GM20431 (cell line): Measurements from ENCODE around the gene FAM227A.

ENCODE experiments used
- in situ Hi-C: fragments of 300-500 bp; cut with MseI, MboI; formaldehyde crosslinking; loops from one replicate; pipeline ENCODE4 v1.15.0; 2020; ENCODE audit warnings: low sequenced_read_pairs; ENCODE audit not compliant: unreplicated experiment

Gene FAM227A

DNA sequence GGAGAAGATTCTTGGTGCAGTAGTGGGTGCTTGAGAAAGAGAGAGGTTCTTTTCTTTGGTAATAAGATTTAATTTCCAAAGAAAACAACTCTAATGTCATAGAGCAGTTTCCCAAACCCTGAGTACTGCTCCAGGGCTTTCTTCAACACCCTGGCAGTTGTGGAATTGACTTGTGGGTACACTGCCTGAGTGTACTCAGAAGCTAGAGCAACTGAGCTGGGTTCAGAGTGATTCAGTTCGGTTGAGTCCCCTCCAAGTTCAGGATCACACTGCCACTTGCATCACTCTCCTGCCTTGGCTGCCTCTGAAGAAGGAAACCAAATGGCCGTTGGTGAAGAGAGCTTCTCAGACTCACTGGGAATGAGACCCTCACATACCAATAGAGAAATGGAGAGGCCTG lies 91.5 kb downstream of the FAM227A start:
- in situ Hi-C loops = no loop called here

DNA sequence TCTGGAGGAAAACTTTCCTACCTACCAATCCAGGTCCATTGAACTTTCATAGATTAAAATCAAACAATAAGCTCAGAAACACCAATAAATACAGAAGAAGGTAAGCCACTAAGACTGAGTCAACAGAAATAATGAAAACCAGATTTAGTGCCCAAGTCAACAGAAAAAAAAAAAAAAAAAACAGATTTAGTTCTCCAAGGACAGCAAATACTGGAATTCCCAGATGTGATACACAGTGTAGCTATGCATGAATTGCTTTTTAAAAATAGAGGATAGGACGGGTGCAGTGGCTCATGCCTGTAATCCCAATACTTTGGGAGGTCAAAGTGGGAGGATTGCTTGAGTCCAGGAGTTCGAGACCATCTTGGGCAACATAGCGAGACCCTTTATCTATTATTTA lies 101.9 kb downstream of the FAM227A start:
- in situ Hi-C loops = no loop called here

DNA sequence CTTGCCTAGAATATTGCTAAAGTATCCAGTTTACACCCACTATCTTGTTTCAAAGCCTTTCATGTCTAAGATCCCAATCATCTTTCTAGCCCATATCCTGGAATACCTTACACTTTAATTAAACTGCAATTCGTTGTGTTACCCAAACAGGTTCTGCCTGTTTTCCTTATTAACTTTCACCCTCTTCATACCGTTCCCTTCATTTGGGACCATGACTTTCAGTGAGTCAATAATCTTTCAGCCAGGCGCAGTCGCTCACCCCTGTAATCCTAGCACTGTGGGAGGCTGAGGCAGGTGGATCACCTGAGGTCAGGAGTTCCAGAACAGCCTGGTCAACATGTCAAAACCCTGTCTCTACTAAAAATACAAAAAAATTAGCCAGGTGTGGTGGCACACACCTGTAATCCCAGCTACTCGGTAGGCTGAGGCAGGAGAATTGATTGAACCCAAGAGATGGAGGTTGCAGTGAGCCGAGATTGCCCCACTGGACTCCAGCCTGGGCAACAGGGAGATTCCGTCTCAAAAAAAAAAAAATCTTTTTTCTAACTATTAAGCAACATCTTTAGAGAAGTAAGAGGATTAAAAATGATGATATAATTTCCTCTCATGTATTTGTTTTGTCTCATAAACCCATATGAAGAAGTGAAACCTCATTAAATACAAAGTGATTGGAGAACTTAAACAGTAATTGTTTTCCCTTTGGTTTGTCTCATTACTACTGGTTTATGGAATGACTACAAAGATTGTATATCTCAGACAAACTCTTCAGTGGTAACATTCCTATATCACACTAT lies 106.9 kb downstream of the FAM227A start:
- in situ Hi-C loops = no loop called here

DNA sequence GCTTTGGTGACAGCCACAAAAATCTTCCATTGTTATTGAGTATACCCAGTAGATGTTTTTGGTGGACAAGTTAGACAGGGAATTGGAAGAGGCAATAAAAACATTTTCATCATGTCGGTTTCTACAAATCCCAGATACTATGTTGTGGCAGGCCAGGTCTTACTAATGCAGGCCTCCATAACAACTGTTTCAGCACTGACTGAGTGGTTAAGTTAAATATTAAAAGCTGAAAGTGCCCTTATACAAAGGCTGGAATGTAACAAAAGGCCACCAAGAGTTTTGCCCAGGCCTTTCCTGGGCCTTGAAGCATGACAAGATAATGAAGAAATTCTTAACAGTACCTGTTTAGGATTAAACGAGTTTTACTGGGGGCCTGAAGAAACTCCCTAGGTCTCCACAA lies 115.5 kb downstream of the FAM227A start:
- in situ Hi-C loops = no loop called here

DNA sequence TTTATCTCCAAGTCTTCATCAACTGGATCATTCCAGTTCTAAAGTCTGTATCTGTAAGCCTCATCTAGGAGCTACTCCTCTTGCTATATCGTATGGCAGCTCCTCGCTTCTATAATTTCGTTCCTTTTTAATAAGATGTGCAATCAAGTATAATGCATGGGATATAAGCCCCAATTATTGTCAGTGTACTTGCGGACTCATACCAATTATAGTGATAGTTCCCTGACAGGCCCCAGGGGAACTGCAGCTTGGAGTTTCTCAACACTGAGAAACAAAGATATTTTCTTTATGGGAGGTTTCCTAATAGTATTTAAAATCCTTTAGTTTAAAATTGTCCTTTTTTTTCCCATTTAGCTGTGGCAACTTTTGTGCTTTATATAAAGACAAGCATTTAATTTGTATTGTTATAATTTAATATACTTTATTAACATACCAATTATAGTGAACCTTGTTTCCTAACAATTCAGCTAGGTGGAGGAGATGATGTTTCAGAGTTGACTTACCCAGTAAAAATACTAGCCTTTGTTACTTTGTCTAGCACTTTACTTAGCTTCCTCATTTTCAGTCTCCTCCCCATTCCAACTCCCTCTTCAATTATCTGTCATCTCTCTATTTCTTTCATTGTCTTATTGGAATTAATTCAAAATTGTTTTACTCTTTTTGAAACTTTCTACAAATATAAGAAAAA lies 124.8 kb downstream of the FAM227A start:
- in situ Hi-C loops = no loop called here
